Gastrocnemius medialis (tissue), 4 donors: ENCODE results near the gene HOOK2. TPM values are rescaled to one million over a fixed set of nuclear protein-coding genes. Genes with fewer than 3 reads are reported as not detected.

Experiments used
- ATAC-seq, 2 donors: fragments of 150-250 bp; one replicate each; pipeline ENCODE4 v1.9.1; 2016
- DNase-seq, 2 donors: peaks; one replicate each; pipeline ENCODE4 v3.0.0-alpha.2; 2019
- H3K27ac ChIP-seq, 4 donors: fragments of 200-600 bp; sonication (generic); 1 replicate in 1 of 4; 2 replicates in 3 of 4; pipeline ENCODE4 v1.5.1; 2016 to 2018; ENCODE audit warnings: mild to moderate bottlenecking in 2 of 4, moderate library complexity in 1 of 4
- H3K27me3 ChIP-seq, 3 donors: fragments of 200-600 bp; sonication (generic) in 2 of 3; 1 replicate in 1 of 3; 2 replicates in 2 of 3; pipeline versions ENCODE4 v1.5.1 to v1.6.0; 2016 to 2019; ENCODE audit warnings: mild to moderate bottlenecking in 1 of 3, moderate library complexity in 1 of 3
- H3K36me3 ChIP-seq, 2 donors: fragments of 200-600 bp; sonication (generic) in 1 of 2; one replicate each; pipeline ENCODE4 v1.5.1; 2017 to 2018
- H3K4me1 ChIP-seq, 2 donors: fragments of 200-600 bp; sonication (generic) in 1 of 2; one replicate each; pipeline ENCODE4 v1.5.1; 2016 to 2017; ENCODE audit warnings: mild to moderate bottlenecking in 2 of 2
- H3K4me3 ChIP-seq, 4 donors: fragments of 200-600 bp; sonication (generic) in 3 of 4; 1 replicate in 1 of 4; 2 replicates in 3 of 4; pipeline ENCODE4 v1.5.1; 2016 to 2019; ENCODE audit warnings: mild to moderate bottlenecking in 2 of 4
- H3K9me3 ChIP-seq, 3 donors: fragments of 200-600 bp; sonication (generic) in 2 of 3; 1 replicate in 1 of 3; 2 replicates in 2 of 3; pipeline ENCODE4 v1.5.1; 2016 to 2019
- CTCF ChIP-seq, 5 experiments: fragments of 450-650 bp in 3 of 5; fragments of 200-600 bp in 2 of 5; sonication (generic) in 2 of 5; IDR thresholded peaks in 4 of 5; conservative IDR thresholded peaks in 1 of 5; 1 replicate in 4 of 5; 2 replicates in 1 of 5; pipeline ENCODE4 v1.5.1; 2016 to 2019; ENCODE audit warnings: antibody characterized with exemption in 5 of 5, mild to moderate bottlenecking in 3 of 5, moderate library complexity in 3 of 5
- POLR2A ChIP-seq, 2 donors: fragments of 450-650 bp; IDR thresholded peaks; one replicate each; pipeline ENCODE4 v1.6.1; 2017; ENCODE audit warnings: antibody characterized with exemption in 2 of 2, mild to moderate bottlenecking in 2 of 2, moderate library complexity in 2 of 2
- in situ Hi-C, 4 donors: fragments of 200-750 bp; cut with MboI; loops; one replicate each; pipeline versions ENCODE4 v1.15.0 to v1.8.0; 2017; ENCODE audit warnings: low sequenced_read_pairs in 4 of 4
- intact Hi-C: fragments of 100-400 bp; cut with DNase I; formaldehyde crosslinking; loops from one replicate; pipeline ENCODE4 v1.15.1; 2023; ENCODE audit warnings: low total_unique reads
- total RNA-seq, 4 donors: library from RNA; depleted of rRNA; stranded (reverse); fragments of >200 nt; gene quantifications; one replicate each; pipeline versions ENCODE4 v1.1.0 to v1.2.3, GENCODE V29; 2016

Gene HOOK2
- total RNA-seq, 4 donors from 2014 or later: 12.3 to 23.4 (median 17.6) TPM

GRCh38 chr19:12791345-12792050 is 16.1 kb upstream of the HOOK2 start, which contains the start of gene JUNB:
Gene JUNB, plus strand, starts transcription at chr19:12791486. Its CDS starts 286 bp downstream, at chr19:12791772.
- Histone ChIP-seq H3K27me3 (no peaks in the 10 kb centered on the region), H3K27ac (peak within 1 kb of the TSS; percentile 99 to 100 (median 100)), H3K9me3 (no peaks in the 10 kb centered on the region), H3K4me1 (peaks cover 38 to 45% of the 10 kb centered on the region in 2 donors), H3K4me3 (peak within 1 kb of the TSS; percentile 91 to 98 (median 94)), H3K36me3 (no peaks in the 10 kb centered on the region)
- TF ChIP-seq POLR2A (IDR thresholded peaks at IDR 0.05): peak; percentile 100
- peak in 3 of 5 experiments; percentile 10 to 17 (median 16) for TF ChIP-seq CTCF (IDR thresholded peaks at IDR 0.05 in 4 of 5, conservative IDR thresholded peaks at IDR 0.05 in 1 of 5)
- in situ Hi-C loops (no loop called here), intact Hi-C loops (loop anchor here (5.0 kb wide), 4 partner anchors 69 to 1056 kb away; partner anchors contain the start of genes FARSA, IER2, STX10 and TNPO2)
- peak; percentile 96 to 97 for DNase-seq
- ATAC-seq: peak; percentile 48 to 50

GRCh38 chr19:12790628-12791344 is 15.4 kb upstream of the HOOK2 start:
- in situ Hi-C loops: no loop called here

GRCh38 chr19:12789904-12790619 is 14.7 kb upstream of the HOOK2 start:
- no peaks in the 10 kb centered on the region for H3K36me3 ChIP-seq
- peak; percentile 32 to 34 for ATAC-seq
- peak overlapping the region; percentile 91 to 98 (median 94) for H3K4me3 ChIP-seq
- no peaks in the 10 kb centered on the region for H3K27me3 ChIP-seq
- intact Hi-C loops (loop anchor here (5.0 kb wide), 4 partner anchors 68 to 1057 kb away; partner anchors contain the start of genes FARSA, IER2, STX10 and TNPO2), in situ Hi-C loops (no loop called here)
- H3K4me1 ChIP-seq: peaks cover 45 to 46% of the 10 kb centered on the region in 2 donors
- peak; percentile 88 to 93 for TF ChIP-seq POLR2A (IDR thresholded peaks at IDR 0.05)
- TF ChIP-seq CTCF (IDR thresholded peaks at IDR 0.05 in 4 of 5, conservative IDR thresholded peaks at IDR 0.05 in 1 of 5): no peak
- no peaks in the 10 kb centered on the region for H3K9me3 ChIP-seq
- H3K27ac ChIP-seq: peak overlapping the region; percentile 99 to 100 (median 100)
- DNase-seq: peak; percentile 89 to 90

More at GRCh38 chr19:12790628-12791344, 15.4 kb upstream of the HOOK2 start:
- H3K4me3 ChIP-seq: peak overlapping the region; percentile 91 to 98 (median 94)
- H3K4me1 ChIP-seq: peaks cover 45% of the 10 kb centered on the region in 2 donors
- H3K27me3 ChIP-seq: no peaks in the 10 kb centered on the region
- no peaks in the 10 kb centered on the region for H3K36me3 ChIP-seq
- ATAC-seq (no peak), DNase-seq (no peak)
- intact Hi-C loops: loop anchor here (5.0 kb wide), 4 partner anchors 68 to 1057 kb away; partner anchors contain the start of genes FARSA, IER2, STX10 and TNPO2
- peak overlapping the region; percentile 99 to 100 (median 100) for H3K27ac ChIP-seq
- no peak for TF ChIP-seq CTCF (IDR thresholded peaks at IDR 0.05 in 4 of 5, conservative IDR thresholded peaks at IDR 0.05 in 1 of 5)
- no peak for TF ChIP-seq POLR2A (IDR thresholded peaks at IDR 0.05)
- no peaks in the 10 kb centered on the region for H3K9me3 ChIP-seq

GRCh38 chr19:12789098-12789903 is 13.9 kb upstream of the HOOK2 start:
- Histone ChIP-seq H3K27me3 (no peaks in the 10 kb centered on the region), H3K9me3 (no peaks in the 10 kb centered on the region), H3K4me3 (peak overlapping the region; percentile 91 to 98 (median 94)), H3K4me1 (peaks cover 42 to 49% of the 10 kb centered on the region in 2 donors), H3K27ac (peak overlapping the region; percentile 99 to 100 (median 100)), H3K36me3 (no peaks in the 10 kb centered on the region)
- DNase-seq (no peak), ATAC-seq (no peak)
- intact Hi-C loops: no loop called here
- in situ Hi-C loops: no loop called here
- TF ChIP-seq CTCF (IDR thresholded peaks at IDR 0.05 in 4 of 5, conservative IDR thresholded peaks at IDR 0.05 in 1 of 5) (no peak), POLR2A (IDR thresholded peaks at IDR 0.05) (no peak)
